ENCODE data around the gene RNF113B. TPM values are rescaled to one million over a fixed set of nuclear protein-coding genes. Genes with fewer than 3 reads are reported as not detected.

Gene RNF113B
- total RNA-seq, 1 experiment from 2014 or later: not detected

GRCh38 chr13:98204546-98204945 lies 27.5 kb upstream of the RNF113B start:
- H3K9me3 ChIP-seq (ENCODE audit: insufficient read depth, low read depth): peaks cover 11% of the 10 kb centered on the region
- no peaks in the 10 kb centered on the region for H3K79me2 ChIP-seq (ENCODE audit: low read depth)
- POLR2A ChIA-PET (ENCODE audit: unreplicated experiment): no interaction called here
- H4K20me1 ChIP-seq (ENCODE audit: insufficient read depth): no peaks in the 10 kb centered on the region
- BruUV-seq (replicated peaks): no TSS peak
- no peaks in the 10 kb centered on the region for H3K9me2 ChIP-seq (ENCODE audit: insufficient read depth)
- no peak overlapping the region for H2AFZ ChIP-seq
- intact Hi-C loops (cut with micrococcal nuclease; ENCODE audit: unreplicated experiment): no loop called here
- H3K27ac ChIP-seq: no peak overlapping the region
- H3K4me2 ChIP-seq: no peak overlapping the region
- CTCF ChIA-PET: no interaction called here
- H3K4me1 ChIP-seq (replicated peaks; ENCODE audit: insufficient read depth): no peaks in the 10 kb centered on the region; the same call in 1 of the 2 replicates
- H3K36me3 ChIP-seq (ENCODE audit: low read depth): peaks cover 3% of the 10 kb centered on the region; the same call in 1 of the 2 replicates
- TF ChIP-seq CTCF (conservative IDR thresholded peaks at IDR 0.05) (no peak), EZH2 (IDR thresholded peaks at IDR 0.05; ENCODE audit: low read depth) (no peak)
- H3F3A ChIP-seq (ENCODE audit: insufficient read depth, low read depth): no peaks in the 10 kb centered on the region
- no peak overlapping the region for H3K4me3 ChIP-seq
- no peak for DNase-seq
- no peaks in the 10 kb centered on the region for H3K27me3 ChIP-seq (ENCODE audit: insufficient read depth, low read depth)

- H3K36me3 ChIP-seq (ENCODE audit: low read depth): peaks cover 3% of the 10 kb centered on the region; the same call in 1 of the 2 replicates
- no peaks in the 10 kb centered on the region for H3K27me3 ChIP-seq (ENCODE audit: insufficient read depth, low read depth)
- H3K4me1 ChIP-seq (replicated peaks; ENCODE audit: insufficient read depth): no peaks in the 10 kb centered on the region; the same call in 1 of the 2 replicates
- no peak overlapping the region for H3K4me2 ChIP-seq
- ChIA-PET CTCF (no interaction called here), POLR2A (ENCODE audit: unreplicated experiment) (no interaction called here)
- no peak for DNase-seq
- BruUV-seq (replicated peaks): no TSS peak
- TF ChIP-seq CTCF (conservative IDR thresholded peaks at IDR 0.05): no peak
- no peak for TF ChIP-seq EZH2 (IDR thresholded peaks at IDR 0.05; ENCODE audit: low read depth)
- H3K9me2 ChIP-seq (ENCODE audit: insufficient read depth): no peaks in the 10 kb centered on the region
- H3F3A ChIP-seq (ENCODE audit: insufficient read depth, low read depth): no peaks in the 10 kb centered on the region
- no peak overlapping the region for H3K4me3 ChIP-seq
- H3K9me3 ChIP-seq (ENCODE audit: insufficient read depth, low read depth): peaks cover 11% of the 10 kb centered on the region
- no peak overlapping the region for H3K27ac ChIP-seq
- H3K79me2 ChIP-seq (ENCODE audit: low read depth): no peaks in the 10 kb centered on the region
- intact Hi-C loops (cut with micrococcal nuclease; ENCODE audit: unreplicated experiment): no loop called here
- no peak overlapping the region for H2AFZ ChIP-seq
- H4K20me1 ChIP-seq (ENCODE audit: insufficient read depth): no peaks in the 10 kb centered on the region
These were observed 26.7 kb upstream of the RNF113B start for GRCh38 chr13:98203646-98204326.

DNA sequence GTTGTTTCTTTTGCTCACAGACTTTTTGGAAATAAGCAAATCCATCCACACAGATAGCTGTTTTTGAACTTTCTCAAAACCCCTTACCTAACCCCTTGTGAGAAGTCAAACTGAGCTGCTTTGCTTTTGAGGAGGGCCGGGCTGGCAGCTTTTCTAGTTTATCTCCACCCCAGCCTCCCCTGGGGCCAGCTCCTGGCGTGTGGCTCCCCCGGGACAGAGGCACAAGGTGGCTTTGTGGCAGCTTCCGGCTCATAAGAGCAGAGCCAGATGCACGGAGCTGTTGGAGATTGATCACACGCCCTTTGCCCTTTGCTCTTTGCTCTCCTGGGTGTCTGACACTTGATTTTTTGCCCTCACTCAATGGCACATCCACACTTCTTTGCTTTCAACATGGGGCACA lies 24.9 kb upstream of the RNF113B start:
- Histone ChIP-seq H3K36me3 (ENCODE audit: low read depth) (peaks cover 3% of the 10 kb centered on the region; the same call in 1 of the 2 replicates), H3K4me1 (replicated peaks; ENCODE audit: insufficient read depth) (no peaks in the 10 kb centered on the region; the same call in 1 of the 2 replicates), H3K4me2 (no peak overlapping the region), H3K4me3 (no peak overlapping the region), H3K79me2 (ENCODE audit: low read depth) (no peaks in the 10 kb centered on the region), H4K20me1 (ENCODE audit: insufficient read depth) (no peaks in the 10 kb centered on the region), H3F3A (ENCODE audit: insufficient read depth, low read depth) (no peaks in the 10 kb centered on the region), H3K27me3 (ENCODE audit: insufficient read depth, low read depth) (no peaks in the 10 kb centered on the region), H2AFZ (no peak overlapping the region), H3K27ac (no peak overlapping the region), H3K9me3 (ENCODE audit: insufficient read depth, low read depth) (peaks cover 11% of the 10 kb centered on the region), H3K9me2 (ENCODE audit: insufficient read depth) (no peaks in the 10 kb centered on the region)
- ChIA-PET POLR2A (ENCODE audit: unreplicated experiment) (no interaction called here), CTCF (no interaction called here)
- TF ChIP-seq EZH2 (IDR thresholded peaks at IDR 0.05; ENCODE audit: low read depth) (no peak), CTCF (conservative IDR thresholded peaks at IDR 0.05) (no peak)
- intact Hi-C loops (cut with micrococcal nuclease; ENCODE audit: unreplicated experiment): no loop called here
- no peak for DNase-seq
- BruUV-seq (replicated peaks): no TSS peak

Measured in PC-9 (cell line).